ENCODE measurements around the gene OR2S2.

- TF ChIP-seq CTCF (IDR thresholded peaks at IDR 0.05), result no peak
- no peak for TF ChIP-seq POLR2A (IDR thresholded peaks at IDR 0.05)
Measured at GRCh38 chr9:35940458-35941407, 17.2 kb downstream of the OR2S2 start.

All from upper lobe of left lung (tissue), 4 donors.